Trophoblast cell (in vitro differentiated cells and primary cell): ENCODE data around the gene DCAF15.

Experiments used
- DNase-seq, 2 donors: peaks; one replicate each; pipeline ENCODE4 v3.0.0-alpha.2; 2016
- H2AFZ ChIP-seq: 2 replicates; pipeline ENCODE4 v1.6.1; 2013; ENCODE audit warnings: low read length, moderate library complexity, mild to moderate bottlenecking; ENCODE audit not compliant: insufficient read depth, poor library complexity
- H2AK5ac ChIP-seq: 2 replicates; pipeline ENCODE4 v1.6.1; 2013; ENCODE audit warnings: mild to moderate bottlenecking, low read length
- H2BK120ac ChIP-seq: 2 replicates; pipeline ENCODE4 v1.6.1; 2013; ENCODE audit warnings: low read length, mild to moderate bottlenecking, moderate library complexity; ENCODE audit not compliant: insufficient read depth, poor library complexity
- H2BK12ac ChIP-seq: 2 replicates; pipeline ENCODE4 v1.6.1; 2013; ENCODE audit warnings: mild to moderate bottlenecking, low read length, moderate library complexity
- H2BK5ac ChIP-seq: 2 replicates; pipeline ENCODE4 v1.6.1; 2013; ENCODE audit warnings: low read length, low read depth, moderate library complexity, mild to moderate bottlenecking; ENCODE audit not compliant: poor library complexity
- H3K14ac ChIP-seq: 2 replicates; pipeline ENCODE4 v1.6.1; 2013; ENCODE audit warnings: mild to moderate bottlenecking, low read length
- H3K18ac ChIP-seq: 2 replicates; pipeline ENCODE4 v1.6.1; 2013; ENCODE audit warnings: mild to moderate bottlenecking, low read length
- H3K23ac ChIP-seq: 2 replicates; pipeline ENCODE4 v1.6.1; 2013; ENCODE audit warnings: low read length
- H3K27ac ChIP-seq: 2 replicates; pipeline ENCODE4 v1.5.1; 2013; ENCODE audit warnings: low read depth, mild to moderate bottlenecking, inconsistent platforms, low read length, moderate library complexity
- H3K27me3 ChIP-seq: 2 replicates; pipeline ENCODE4 v1.6.1; 2013; ENCODE audit warnings: inconsistent platforms, mild to moderate bottlenecking, low read length, moderate library complexity; ENCODE audit not compliant: insufficient read depth
- H3K36me3 ChIP-seq, 2 experiments: 1 replicate in 1 of 2; 2 replicates in 1 of 2; pipeline ENCODE4 v1.6.1; 2013; ENCODE audit warnings: low read length in 2 of 2, mild to moderate bottlenecking in 2 of 2, moderate library complexity in 1 of 2; ENCODE audit not compliant: insufficient read depth in 2 of 2, control insufficient read depth in 1 of 2
- H3K4ac ChIP-seq: 2 replicates; pipeline ENCODE4 v1.6.1; 2013; ENCODE audit warnings: low read depth, mild to moderate bottlenecking, low read length, moderate library complexity
- H3K4me1 ChIP-seq, 2 experiments: 1 replicate in 1 of 2; 2 replicates in 1 of 2; pipeline ENCODE4 v1.6.1; 2013; ENCODE audit warnings: low read length in 2 of 2, mild to moderate bottlenecking in 2 of 2, moderate library complexity in 1 of 2; ENCODE audit not compliant: insufficient read depth in 2 of 2, control insufficient read depth in 1 of 2
- H3K4me2 ChIP-seq: 2 replicates; pipeline ENCODE4 v1.6.1; 2013; ENCODE audit warnings: inconsistent platforms, mild to moderate bottlenecking, low read length, moderate library complexity
- H3K4me3 ChIP-seq: 2 replicates; pipeline ENCODE4 v1.5.1; 2013; ENCODE audit warnings: mild to moderate bottlenecking, low read depth, low read length, inconsistent platforms
- H3K79me1 ChIP-seq: one replicate; pipeline ENCODE4 v1.6.1; 2013; ENCODE audit warnings: low read length
- H3K79me2 ChIP-seq: 2 replicates; pipeline ENCODE4 v1.6.1; 2013; ENCODE audit warnings: low read length, mild to moderate bottlenecking; ENCODE audit not compliant: control insufficient read depth, insufficient read depth, poor library complexity
- H3K9ac ChIP-seq: 2 replicates; pipeline ENCODE4 v1.6.1; 2013; ENCODE audit warnings: mild to moderate bottlenecking, low read length
- H3K9me3 ChIP-seq: 2 replicates; pipeline ENCODE4 v1.6.1; 2013; ENCODE audit warnings: low read depth, mild to moderate bottlenecking, control low read depth, inconsistent platforms, low read length; ENCODE audit not compliant: insufficient read depth
- H4K12ac ChIP-seq: 2 replicates; pipeline ENCODE4 v1.6.1; 2013; ENCODE audit warnings: low read depth, mild to moderate bottlenecking, low read length, moderate library complexity
- H4K8ac ChIP-seq: 2 replicates; pipeline ENCODE4 v1.6.1; 2013; ENCODE audit warnings: low read depth, mild to moderate bottlenecking, low read length, moderate library complexity
- H4K91ac ChIP-seq: one replicate; pipeline ENCODE4 v1.6.1; 2013; ENCODE audit warnings: low read depth, mild to moderate bottlenecking, low read length, moderate library complexity
- WGBS: extraction: QIAGEN DNeasy Blood & Tissue Kit; methylation state at CpG from one replicate; pipeline ENCODE4 v1.1.7; 2013; ENCODE audit warnings: missing lambda C conversion rate; ENCODE audit not compliant: insufficient read length, insufficient coverage; ENCODE audit errors: extremely low coverage; 5-methylcytosine and 5-hydroxymethylcytosine counted together

DCAF15 gene

GRCh38 chr19:13981021-13981420 is 28.7 kb downstream of the DCAF15 start:
- Histone ChIP-seq H3K27me3 (no peaks in the 10 kb centered on the region), H2AK5ac (no peak overlapping the region), H2BK5ac (no peak overlapping the region), H3K9ac (no peak overlapping the region), H4K8ac (no peak overlapping the region), H3K36me3 (peaks cover 18 to 20% of the 10 kb centered on the region in 2 experiments), H3K4me3 (no peak overlapping the region), H3K4ac (no peak overlapping the region), H3K27ac (no peak overlapping the region), H2BK120ac (no peak overlapping the region), H4K91ac (no peak overlapping the region), H3K14ac (no peak overlapping the region), H2BK12ac (no peak overlapping the region), H3K79me2 (peaks cover 2% of the 10 kb centered on the region), H4K12ac (no peak overlapping the region), H3K4me2 (no peak overlapping the region), H3K18ac (no peak overlapping the region), H3K79me1 (peaks cover 4% of the 10 kb centered on the region), H3K4me1 (peaks cover 14 to 26% of the 10 kb centered on the region in 2 experiments), H3K9me3 (peaks cover 2% of the 10 kb centered on the region), H3K23ac (no peak overlapping the region), H2AFZ (no peak overlapping the region)
- WGBS: no CpG with 5 or more reads among the region's 5 CpGs
- DNase-seq: peak; percentile 49 to 65

GRCh38 chr19:13981467-13981866 is 29.2 kb downstream of the DCAF15 start:
- Histone ChIP-seq H3K4me2 (no peak overlapping the region), H3K23ac (no peak overlapping the region), H3K79me2 (peaks cover 2% of the 10 kb centered on the region), H3K4ac (no peak overlapping the region), H3K9ac (no peak overlapping the region), H3K27ac (no peak overlapping the region), H4K91ac (no peak overlapping the region), H2BK120ac (no peak overlapping the region), H3K27me3 (no peaks in the 10 kb centered on the region), H2AK5ac (no peak overlapping the region), H2AFZ (no peak overlapping the region), H3K9me3 (peaks cover 2% of the 10 kb centered on the region), H2BK12ac (no peak overlapping the region), H3K79me1 (peaks cover 4% of the 10 kb centered on the region), H3K4me3 (no peak overlapping the region), H2BK5ac (no peak overlapping the region), H3K36me3 (peaks cover 15 to 18% of the 10 kb centered on the region in 2 experiments), H3K14ac (no peak overlapping the region), H3K4me1 (peaks cover 17 to 30% of the 10 kb centered on the region in 2 experiments), H4K12ac (no peak overlapping the region), H4K8ac (no peak overlapping the region), H3K18ac (no peak overlapping the region)
- no CpG with 5 or more reads among the region's 9 CpGs for WGBS
- DNase-seq: no peak

- Histone ChIP-seq H2AFZ (no peak overlapping the region), H4K8ac (no peak overlapping the region), H3K4ac (no peak overlapping the region), H3K27me3 (no peaks in the 10 kb centered on the region), H2AK5ac (no peak overlapping the region), H3K18ac (no peak overlapping the region), H3K4me2 (no peak overlapping the region), H4K91ac (no peak overlapping the region), H2BK5ac (no peak overlapping the region), H3K4me1 (peaks cover 23 to 36% of the 10 kb centered on the region in 2 experiments), H3K14ac (no peak overlapping the region), H3K79me2 (peaks cover 2% of the 10 kb centered on the region), H3K27ac (no peak overlapping the region), H2BK120ac (no peak overlapping the region), H3K79me1 (peaks cover 6% of the 10 kb centered on the region), H3K4me3 (no peak overlapping the region), H3K9ac (no peak overlapping the region), H4K12ac (no peak overlapping the region), H3K9me3 (peaks cover 2% of the 10 kb centered on the region), H3K36me3 (peaks cover 12 to 14% of the 10 kb centered on the region in 2 experiments), H3K23ac (no peak overlapping the region), H2BK12ac (no peak overlapping the region)
- DNase-seq: peak in 1 of 2 donors; percentile 33
- no CpG with 5 or more reads among the region's 17 CpGs for WGBS
Measured at GRCh38 chr19:13981988-13982501, 29.7 kb downstream of the DCAF15 start.

GRCh38 chr19:13982773-13983172 is 30.5 kb downstream of the DCAF15 start:
- H3K14ac ChIP-seq: no peak overlapping the region
- DNase-seq: no peak
- no peak overlapping the region for H3K27ac ChIP-seq
- H2AFZ ChIP-seq: no peak overlapping the region
- H4K91ac ChIP-seq: no peak overlapping the region
- H2BK5ac ChIP-seq: no peak overlapping the region
- no peak overlapping the region for H2AK5ac ChIP-seq
- H4K12ac ChIP-seq: no peak overlapping the region
- H3K27me3 ChIP-seq: no peaks in the 10 kb centered on the region
- H3K18ac ChIP-seq: no peak overlapping the region
- H3K79me2 ChIP-seq: peaks cover 2% of the 10 kb centered on the region
- no peak overlapping the region for H3K4ac ChIP-seq
- no peak overlapping the region for H3K4me2 ChIP-seq
- no peak overlapping the region for H2BK12ac ChIP-seq
- no peak overlapping the region for H3K23ac ChIP-seq
- H3K4me1 ChIP-seq: peaks cover 29 to 43% of the 10 kb centered on the region in 2 experiments
- peaks cover 2% of the 10 kb centered on the region for H3K9me3 ChIP-seq
- H4K8ac ChIP-seq: no peak overlapping the region
- H2BK120ac ChIP-seq: no peak overlapping the region
- WGBS: no CpG with 5 or more reads among the region's 9 CpGs
- no peak overlapping the region for H3K9ac ChIP-seq
- H3K36me3 ChIP-seq: peaks cover 12 to 15% of the 10 kb centered on the region in 2 experiments
- H3K79me1 ChIP-seq: peaks cover 6% of the 10 kb centered on the region
- H3K4me3 ChIP-seq: no peak overlapping the region
